Brain microvascular endothelial cell (primary cell): ENCODE data around the gene SACM1L.

ENCODE experiments used
- DNase-seq: peaks from one replicate; pipeline ENCODE4 v3.0.0-alpha.2; 2020
- H3K27ac ChIP-seq: fragments of 250-450 bp; sonication (Bioruptor Pico); 2 replicates; pipeline ENCODE4 v1.5.1; 2020; ENCODE audit warnings: mild to moderate bottlenecking, moderate library complexity
- H3K27me3 ChIP-seq: fragments of 250-450 bp; sonication (Bioruptor Pico); replicated peaks from 2 replicates; pipeline ENCODE4 v1.5.1; 2020; ENCODE audit warnings: mild to moderate bottlenecking
- H3K36me3 ChIP-seq: fragments of 250-450 bp; sonication (Bioruptor Pico); replicated peaks from 2 replicates; pipeline ENCODE4 v1.5.1; 2020; ENCODE audit warnings: mild to moderate bottlenecking
- H3K4me3 ChIP-seq: 2 replicates; pipeline ENCODE4 v1.5.1; 2011; ENCODE audit warnings: low read depth, mild to moderate bottlenecking, control low read depth, low read length, moderate library complexity
- in situ Hi-C: cut with HindIII; loops from 2 replicates; pipeline ENCODE4 v1.10.0; 2017; ENCODE audit warnings: low sequenced_read_pairs, low pct_ligation_motif_present
- TF ChIP-seq, protein P1 (sequence below): IDR thresholded peaks from 2 replicates; pipeline ENCODE4 v1.5.1; 2011; ENCODE audit warnings: low read depth, mild to moderate bottlenecking, moderate library complexity, low read length, control low read depth, inconsistent platforms; ENCODE audit errors: missing control alignments

The SACM1L gene

DNA sequence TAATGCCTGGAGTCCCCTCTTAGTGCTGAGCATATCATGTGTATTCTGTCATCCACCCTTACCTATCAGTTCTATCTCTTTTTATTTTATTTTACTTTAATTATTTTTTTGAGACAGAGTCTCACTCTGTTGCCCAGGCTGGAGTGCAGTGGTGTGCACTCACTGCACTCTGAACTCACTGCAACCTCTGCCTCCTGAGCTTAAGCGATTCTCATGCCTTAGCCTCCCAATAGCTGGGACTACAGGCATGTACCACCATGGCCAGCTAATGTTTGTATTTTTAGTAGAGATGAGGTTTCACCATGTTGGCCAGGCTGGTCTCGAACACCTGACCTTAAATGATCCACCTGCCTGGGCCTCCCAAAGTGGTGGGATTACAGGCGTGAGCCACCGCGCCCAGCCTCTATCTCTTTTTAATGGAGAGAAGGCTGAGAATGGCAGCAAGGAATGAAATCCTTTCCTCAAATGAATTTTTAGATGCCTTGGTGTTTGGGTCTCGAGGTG, 11.4 kb downstream of the SACM1L start:
- Histone ChIP-seq H3K27me3 (no peaks in the 10 kb centered on the region), H3K4me3 (no peak overlapping the region), H3K36me3 (peaks cover 2% of the 10 kb centered on the region), H3K27ac (no peak overlapping the region)
- TF ChIP-seq, protein P1, sequence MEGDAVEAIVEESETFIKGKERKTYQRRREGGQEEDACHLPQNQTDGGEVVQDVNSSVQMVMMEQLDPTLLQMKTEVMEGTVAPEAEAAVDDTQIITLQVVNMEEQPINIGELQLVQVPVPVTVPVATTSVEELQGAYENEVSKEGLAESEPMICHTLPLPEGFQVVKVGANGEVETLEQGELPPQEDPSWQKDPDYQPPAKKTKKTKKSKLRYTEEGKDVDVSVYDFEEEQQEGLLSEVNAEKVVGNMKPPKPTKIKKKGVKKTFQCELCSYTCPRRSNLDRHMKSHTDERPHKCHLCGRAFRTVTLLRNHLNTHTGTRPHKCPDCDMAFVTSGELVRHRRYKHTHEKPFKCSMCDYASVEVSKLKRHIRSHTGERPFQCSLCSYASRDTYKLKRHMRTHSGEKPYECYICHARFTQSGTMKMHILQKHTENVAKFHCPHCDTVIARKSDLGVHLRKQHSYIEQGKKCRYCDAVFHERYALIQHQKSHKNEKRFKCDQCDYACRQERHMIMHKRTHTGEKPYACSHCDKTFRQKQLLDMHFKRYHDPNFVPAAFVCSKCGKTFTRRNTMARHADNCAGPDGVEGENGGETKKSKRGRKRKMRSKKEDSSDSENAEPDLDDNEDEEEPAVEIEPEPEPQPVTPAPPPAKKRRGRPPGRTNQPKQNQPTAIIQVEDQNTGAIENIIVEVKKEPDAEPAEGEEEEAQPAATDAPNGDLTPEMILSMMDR, result no peak
- in situ Hi-C loops, result no loop called here
- no peak for DNase-seq

DNA sequence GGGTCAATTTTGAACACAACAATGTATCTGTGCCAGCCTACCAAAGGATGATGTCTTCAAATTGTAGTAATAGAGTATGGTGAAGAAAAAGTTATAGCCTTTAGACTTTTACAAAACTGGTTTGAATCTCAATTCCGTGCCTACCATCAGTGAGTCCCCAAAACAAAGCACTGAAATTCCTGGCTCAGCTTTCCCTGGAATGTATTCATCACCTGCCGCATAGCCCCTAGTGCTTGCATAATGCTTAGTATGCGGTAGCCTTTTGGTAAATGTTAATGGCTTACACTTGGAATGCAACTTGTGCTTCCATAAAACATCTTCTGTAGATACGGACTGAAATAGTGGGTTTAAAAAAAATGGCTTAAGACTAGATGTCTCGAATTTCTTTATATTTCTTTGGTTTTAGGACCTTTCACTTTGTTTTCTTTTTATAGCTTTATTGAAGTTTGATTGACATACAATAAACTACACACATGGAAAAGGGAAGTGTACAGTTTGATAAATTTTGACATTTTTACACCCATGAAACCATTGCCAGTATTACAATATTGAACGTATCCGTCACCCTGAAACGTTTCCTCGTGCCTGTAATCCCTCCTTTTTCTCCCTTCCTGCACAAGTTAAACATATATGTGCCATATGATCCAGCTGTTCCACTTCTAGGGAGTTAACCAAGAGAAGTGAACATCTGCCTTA, 12.1 kb downstream of the SACM1L start:
- DNase-seq, result no peak
- TF ChIP-seq, protein P1, result no peak
- Histone ChIP-seq H3K36me3 (peaks cover 9% of the 10 kb centered on the region), H3K27me3 (no peaks in the 10 kb centered on the region), H3K4me3 (no peak overlapping the region), H3K27ac (no peak overlapping the region)
- in situ Hi-C loops, result no loop called here

DNA sequence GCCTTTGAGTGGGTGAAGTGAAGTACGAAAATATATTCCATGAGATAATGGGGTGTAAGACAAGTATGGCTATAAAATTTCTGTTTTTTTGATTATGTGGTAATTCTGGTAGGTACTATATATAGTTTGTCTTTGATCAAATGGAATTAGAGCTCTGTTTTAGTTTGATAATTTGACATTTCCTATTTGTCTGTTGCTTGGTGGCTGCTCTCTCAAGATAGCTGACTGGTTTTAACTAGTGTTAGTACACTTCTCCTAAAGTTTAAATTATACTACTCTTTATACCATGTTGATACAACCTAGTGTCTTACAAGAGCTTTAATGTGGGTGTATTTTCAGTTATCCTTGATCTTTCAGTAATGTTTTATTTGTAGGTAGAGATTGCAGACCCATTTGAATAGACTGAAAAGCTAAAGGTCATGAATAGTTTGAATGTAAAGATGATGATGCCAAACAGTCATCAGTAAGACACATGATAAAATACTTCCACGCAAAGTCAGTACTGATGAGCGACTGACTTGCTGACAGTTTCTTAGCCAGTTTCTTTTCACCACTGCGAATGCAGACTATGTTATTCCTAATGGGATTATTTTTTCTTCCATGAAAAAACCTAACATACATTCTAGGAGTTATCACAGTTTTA, 15.2 kb downstream of the SACM1L start:
- DNase-seq, result no peak
- H3K36me3 ChIP-seq, result peaks cover 16% of the 10 kb centered on the region
- TF ChIP-seq, protein P1, result no peak
- H3K4me3 ChIP-seq, result no peak overlapping the region
- H3K27ac ChIP-seq, result no peak overlapping the region
- in situ Hi-C loops, result no loop called here
- no peaks in the 10 kb centered on the region for H3K27me3 ChIP-seq

DNA sequence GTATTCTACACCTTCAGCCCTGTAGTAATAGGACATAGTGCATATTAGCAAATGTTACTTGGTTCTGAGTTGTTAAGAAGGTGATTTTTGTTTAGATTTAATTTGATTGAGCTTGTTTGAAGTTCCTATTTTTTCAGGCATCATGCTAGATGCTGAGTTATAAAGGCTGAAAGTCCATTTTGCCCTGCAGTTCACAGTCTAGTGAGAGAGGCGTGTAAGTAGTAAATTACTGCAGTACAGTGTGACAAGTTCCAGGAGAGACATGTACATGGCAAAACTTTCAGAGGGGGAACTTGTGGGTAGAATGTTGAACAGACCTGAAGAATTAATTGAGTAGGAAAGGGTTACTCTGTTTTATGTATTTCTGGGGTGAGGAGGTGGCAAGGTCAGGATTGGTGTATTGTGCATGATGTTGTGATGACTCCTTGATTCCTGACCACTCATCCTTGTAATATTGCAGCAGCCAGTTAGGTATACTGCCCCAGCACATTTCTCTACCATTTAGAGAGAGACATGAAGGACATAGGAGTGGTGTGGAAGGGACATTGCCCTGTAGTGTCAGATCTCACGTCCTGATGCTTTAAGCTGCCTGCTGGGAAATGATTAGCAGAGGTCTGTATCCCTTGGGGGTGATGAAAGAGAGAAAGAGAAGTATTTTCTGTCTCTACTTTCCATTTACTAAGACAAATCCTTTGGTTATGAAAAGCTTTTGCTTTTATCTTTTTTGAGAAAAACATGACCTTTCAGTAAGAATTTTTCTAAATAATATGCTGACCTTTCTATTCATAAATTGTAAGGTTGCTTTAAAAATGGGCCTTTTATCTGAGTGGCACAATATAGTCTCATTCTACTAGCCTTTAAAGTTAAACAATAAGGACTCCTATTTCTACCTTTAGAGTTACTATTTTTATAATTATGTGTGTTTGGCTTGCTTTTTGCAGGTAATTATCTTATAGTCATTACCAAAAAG, 16.9 kb downstream of the SACM1L start:
- Histone ChIP-seq H3K4me3 (no peak overlapping the region), H3K36me3 (peaks cover 22% of the 10 kb centered on the region), H3K27me3 (no peaks in the 10 kb centered on the region), H3K27ac (no peak overlapping the region)
- TF ChIP-seq, protein P1, result no peak
- DNase-seq, result no peak
- in situ Hi-C loops, result no loop called here

DNA sequence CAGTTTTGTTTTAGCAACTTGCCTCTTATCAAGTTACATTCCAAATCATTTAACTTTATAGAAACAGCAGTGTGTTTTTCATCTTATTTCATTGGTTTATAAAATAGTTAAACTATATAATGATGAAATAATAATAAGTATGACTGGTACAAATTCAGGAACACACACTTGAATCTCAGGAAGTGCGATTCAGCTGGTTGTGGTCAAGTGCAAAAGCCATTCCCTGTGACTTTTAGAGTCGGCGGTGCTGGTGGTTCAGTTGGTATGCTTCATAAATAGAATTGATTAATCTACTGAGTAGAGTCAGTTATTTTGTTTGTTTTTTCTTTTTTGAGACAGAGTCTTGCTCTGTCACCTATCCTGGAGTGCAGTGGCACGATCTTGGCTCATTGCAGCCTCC, 22.7 kb downstream of the SACM1L start:
- Histone ChIP-seq H3K27ac (peak overlapping the region; percentile 32), H3K4me3 (no peak overlapping the region), H3K27me3 (no peaks in the 10 kb centered on the region), H3K36me3 (peaks cover 29% of the 10 kb centered on the region)
- TF ChIP-seq, protein P1, result no peak
- in situ Hi-C loops, result no loop called here
- DNase-seq, result no peak
